Measurements from ENCODE around the gene RAB35. TPM values are rescaled to one million over a fixed set of nuclear protein-coding genes. Genes with fewer than 3 reads are reported as not detected.
A peak's percentile ranks its signal among the peaks of the same experiment; 100 is the strongest.

The RAB35 gene
- total RNA-seq, 4 donors from 2014 or later, result 31.5 to 39.5 (median 33.8) TPM

DNA sequence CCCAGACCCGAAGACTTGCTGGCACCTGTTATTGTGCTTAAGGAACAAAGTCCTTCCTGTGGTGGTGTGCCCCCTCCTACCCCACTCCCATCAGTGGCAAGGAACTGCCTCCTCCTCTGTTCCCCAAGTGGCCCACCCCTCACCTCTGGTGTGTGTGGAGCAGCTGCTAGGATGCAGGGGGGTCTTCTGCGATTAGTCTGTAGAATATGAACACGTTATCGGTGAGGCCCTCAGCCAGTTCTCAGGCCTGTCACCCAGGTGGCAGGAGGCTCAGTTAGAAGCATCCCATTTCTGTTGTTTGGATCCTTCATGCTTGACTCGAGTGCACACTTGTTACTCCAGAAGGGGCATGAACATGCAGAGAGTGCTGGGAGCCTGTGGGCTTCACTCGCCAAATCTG is 39.3 kb downstream of the RAB35 start:
- intact Hi-C loops (cut with DNase I; ENCODE audit: low total_unique reads), result no loop called here
- H3K4me3 ChIP-seq (ENCODE audit: low read depth, poor library complexity, severe bottlenecking), result no peak overlapping the region
- TF ChIP-seq, protein P1, sequence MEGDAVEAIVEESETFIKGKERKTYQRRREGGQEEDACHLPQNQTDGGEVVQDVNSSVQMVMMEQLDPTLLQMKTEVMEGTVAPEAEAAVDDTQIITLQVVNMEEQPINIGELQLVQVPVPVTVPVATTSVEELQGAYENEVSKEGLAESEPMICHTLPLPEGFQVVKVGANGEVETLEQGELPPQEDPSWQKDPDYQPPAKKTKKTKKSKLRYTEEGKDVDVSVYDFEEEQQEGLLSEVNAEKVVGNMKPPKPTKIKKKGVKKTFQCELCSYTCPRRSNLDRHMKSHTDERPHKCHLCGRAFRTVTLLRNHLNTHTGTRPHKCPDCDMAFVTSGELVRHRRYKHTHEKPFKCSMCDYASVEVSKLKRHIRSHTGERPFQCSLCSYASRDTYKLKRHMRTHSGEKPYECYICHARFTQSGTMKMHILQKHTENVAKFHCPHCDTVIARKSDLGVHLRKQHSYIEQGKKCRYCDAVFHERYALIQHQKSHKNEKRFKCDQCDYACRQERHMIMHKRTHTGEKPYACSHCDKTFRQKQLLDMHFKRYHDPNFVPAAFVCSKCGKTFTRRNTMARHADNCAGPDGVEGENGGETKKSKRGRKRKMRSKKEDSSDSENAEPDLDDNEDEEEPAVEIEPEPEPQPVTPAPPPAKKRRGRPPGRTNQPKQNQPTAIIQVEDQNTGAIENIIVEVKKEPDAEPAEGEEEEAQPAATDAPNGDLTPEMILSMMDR (IDR thresholded peaks at IDR 0.05), result no peak
- no peak for TF ChIP-seq POLR2A (IDR thresholded peaks at IDR 0.05)
- peak in 1 of 2 donors; percentile 15 for DNase-seq (ENCODE audit: low spot score in 2 of 2)
- WGBS, 2 donors, result 89 to 95% methylated on average over 6 of the region's 6 CpGs

DNA sequence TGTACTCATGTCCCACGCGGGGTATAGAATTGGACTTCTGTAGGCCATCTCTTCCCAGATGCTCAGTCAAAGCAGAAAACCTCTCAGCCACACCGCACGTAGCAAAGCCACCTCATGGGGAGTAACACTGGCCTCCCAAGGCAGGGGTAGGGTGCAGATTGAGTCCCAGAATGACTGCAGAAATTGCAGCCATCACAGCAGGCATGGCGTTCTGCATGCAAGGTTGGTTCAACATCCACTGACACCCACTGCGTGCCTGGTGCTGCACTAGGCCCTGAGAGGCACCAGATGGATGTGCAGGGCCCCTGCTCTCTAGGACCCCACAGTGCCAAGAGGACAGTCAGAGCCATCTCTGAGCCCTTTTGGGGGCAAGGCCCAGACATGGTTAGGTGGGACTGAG is 39.9 kb downstream of the RAB35 start:
- DNase-seq (ENCODE audit: low spot score in 2 of 2), result peak in 1 of 2 donors; percentile 74
- no peak overlapping the region for H3K4me3 ChIP-seq (ENCODE audit: low read depth, poor library complexity, severe bottlenecking)
- intact Hi-C loops (cut with DNase I; ENCODE audit: low total_unique reads), result no loop called here
- WGBS, 2 donors, result 93 to 99% methylated on average over 6 of the region's 6 CpGs
- TF ChIP-seq, protein P1 (IDR thresholded peaks at IDR 0.05), result no peak

DNA sequence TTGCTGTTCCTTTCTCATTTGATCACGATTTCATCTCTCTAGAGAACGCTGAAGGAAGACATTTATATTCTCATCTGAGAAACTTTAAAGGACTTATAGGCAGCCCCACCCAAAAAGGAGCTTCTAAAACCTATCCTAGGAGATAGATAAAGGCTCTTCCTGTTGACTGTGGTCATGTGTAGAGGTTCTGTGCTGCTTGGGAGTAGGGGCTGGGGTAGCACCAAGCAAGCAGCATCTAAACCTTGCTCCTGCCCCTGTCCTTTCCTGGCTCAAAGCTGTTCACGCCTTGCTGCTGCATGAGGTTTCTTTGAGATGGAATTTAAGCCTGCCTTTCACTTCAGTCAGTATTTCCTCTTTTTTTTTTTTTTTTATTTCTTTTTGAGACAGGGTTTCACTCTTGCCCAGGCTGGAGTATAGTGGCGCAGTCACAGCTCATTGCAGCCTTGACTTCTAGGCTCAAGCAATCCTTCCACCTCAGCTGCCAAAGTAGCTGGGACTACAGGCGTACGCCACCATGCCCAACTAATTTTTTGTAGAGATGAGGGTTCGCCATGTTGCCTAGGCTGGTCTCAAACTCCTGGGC is 41.4 kb downstream of the RAB35 start:
- no peak for TF ChIP-seq POLR2A (IDR thresholded peaks at IDR 0.05)
- TF ChIP-seq, protein P1 (IDR thresholded peaks at IDR 0.05), result no peak
- no peak overlapping the region for H3K4me3 ChIP-seq (ENCODE audit: low read depth, poor library complexity, severe bottlenecking)
- intact Hi-C loops (cut with DNase I; ENCODE audit: low total_unique reads), result no loop called here
- 86 to 87% methylated on average over 7 of the region's 7 CpGs for WGBS, 2 donors
- peak in 1 of 2 donors; percentile 40 for DNase-seq (ENCODE audit: low spot score in 2 of 2)

DNA sequence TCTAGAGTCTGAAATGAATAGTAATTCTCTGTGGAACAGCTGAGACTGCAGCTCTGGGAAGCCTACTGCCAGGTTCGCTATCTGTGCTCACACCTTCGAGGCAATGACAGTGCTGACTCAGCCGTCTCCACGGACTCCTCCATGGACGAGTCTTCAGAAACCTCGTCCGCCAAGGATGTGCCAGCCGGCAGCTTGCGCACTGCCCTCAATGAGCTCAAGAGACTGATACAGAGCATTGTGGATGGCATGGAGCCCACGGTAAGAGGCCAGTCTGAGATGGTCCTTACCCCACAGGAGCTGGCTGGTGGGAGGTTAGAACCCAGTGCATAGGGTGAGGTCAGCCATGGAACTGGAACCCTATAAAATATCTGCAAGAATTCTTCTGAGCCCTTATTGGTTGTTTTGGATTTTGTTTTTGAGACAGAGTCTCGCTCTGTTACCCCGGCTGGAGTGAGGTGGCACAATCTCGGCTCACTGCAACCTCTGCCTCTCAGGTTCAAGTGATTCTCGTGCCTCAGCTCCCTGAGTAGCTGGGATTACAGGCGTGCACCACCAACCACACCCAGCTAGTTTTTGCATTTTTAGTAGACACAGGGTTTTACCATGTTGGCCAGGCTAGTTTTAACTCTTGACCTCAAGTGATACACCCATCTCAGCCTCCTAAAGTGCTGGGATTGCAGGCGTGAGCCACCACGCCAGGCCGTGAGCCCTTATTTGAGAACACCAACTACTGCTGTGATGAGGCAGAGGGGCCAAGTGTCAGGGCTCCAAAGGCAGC is 43.9 kb downstream of the RAB35 start:
- intact Hi-C loops (cut with DNase I; ENCODE audit: low total_unique reads), result no loop called here
- DNase-seq (ENCODE audit: low spot score in 2 of 2), result peak in 1 of 2 donors; percentile 79
- TF ChIP-seq POLR2A (IDR thresholded peaks at IDR 0.05), result no peak
- TF ChIP-seq, protein P1 (IDR thresholded peaks at IDR 0.05), result no peak
- 87 to 91% methylated on average over 18 of the region's 18 CpGs for WGBS, 2 donors
- H3K4me3 ChIP-seq (ENCODE audit: low read depth, poor library complexity, severe bottlenecking), result no peak overlapping the region

DNA sequence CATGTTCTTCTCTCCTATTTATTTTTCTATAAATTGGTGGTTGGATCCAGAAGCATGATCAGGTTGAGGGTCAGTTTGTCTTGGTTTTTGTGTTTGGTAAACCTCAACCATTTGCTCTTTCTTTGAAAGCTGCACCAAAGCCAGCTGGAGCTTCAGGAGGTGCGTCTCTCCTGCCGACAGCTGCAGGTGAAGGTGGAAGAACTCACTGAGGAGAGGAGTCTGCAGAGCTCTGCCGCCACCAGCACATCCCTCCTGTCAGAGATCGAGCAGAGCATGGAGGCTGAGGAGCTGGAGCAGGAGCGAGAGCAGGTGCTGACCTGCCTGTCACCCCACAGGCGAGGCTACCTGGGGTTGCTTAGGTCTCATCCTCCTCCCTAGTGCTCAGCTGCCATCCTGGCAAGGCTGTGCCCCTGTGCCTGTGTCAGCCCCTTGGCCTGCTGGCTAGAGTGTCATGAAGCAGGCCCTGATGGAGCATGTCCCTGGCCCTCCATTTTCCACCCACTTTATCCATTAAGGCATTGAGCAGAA is 45.0 kb downstream of the RAB35 start:
- DNase-seq (ENCODE audit: low spot score in 2 of 2), result peak in 1 of 2 donors; percentile 68
- intact Hi-C loops (cut with DNase I; ENCODE audit: low total_unique reads), result no loop called here
- no peak for TF ChIP-seq POLR2A (IDR thresholded peaks at IDR 0.05)
- TF ChIP-seq, protein P1 (IDR thresholded peaks at IDR 0.05), result no peak
- H3K4me3 ChIP-seq (ENCODE audit: low read depth, poor library complexity, severe bottlenecking), result no peak overlapping the region
- WGBS, 2 donors, result 93 to 98% methylated on average over 6 of the region's 6 CpGs

Measured in lower leg skin (tissue), 4 donors.